Epithelial cell of proximal tubule (primary cell): ENCODE measurements around the gene PNMA8A. TPM values are rescaled to one million over a fixed set of nuclear protein-coding genes. Genes with fewer than 3 reads are reported as not detected.

Experiments used
- DNase-seq: peaks from one replicate; pipeline ENCODE4 v3.0.0-alpha.2; 2011; ENCODE audit warnings: low read depth
- H3K4me3 ChIP-seq: 2 replicates; pipeline ENCODE4 v1.5.1; 2011; ENCODE audit warnings: low read depth, mild to moderate bottlenecking, low read length
- total RNA-seq: library from RNA; depleted of rRNA; stranded (reverse); fragments of >200 nt; gene quantifications from 2 replicates; pipeline ENCODE4 v1.2.3, GENCODE V29; 2015
- TF ChIP-seq, protein P1 (sequence below): conservative IDR thresholded peaks from 2 replicates; pipeline ENCODE4 v1.5.1; 2012; ENCODE audit warnings: low read depth, mild to moderate bottlenecking, low read length

Gene PNMA8A
- total RNA-seq, 1 donor from 2014 or later: 4.3 TPM

DNA sequence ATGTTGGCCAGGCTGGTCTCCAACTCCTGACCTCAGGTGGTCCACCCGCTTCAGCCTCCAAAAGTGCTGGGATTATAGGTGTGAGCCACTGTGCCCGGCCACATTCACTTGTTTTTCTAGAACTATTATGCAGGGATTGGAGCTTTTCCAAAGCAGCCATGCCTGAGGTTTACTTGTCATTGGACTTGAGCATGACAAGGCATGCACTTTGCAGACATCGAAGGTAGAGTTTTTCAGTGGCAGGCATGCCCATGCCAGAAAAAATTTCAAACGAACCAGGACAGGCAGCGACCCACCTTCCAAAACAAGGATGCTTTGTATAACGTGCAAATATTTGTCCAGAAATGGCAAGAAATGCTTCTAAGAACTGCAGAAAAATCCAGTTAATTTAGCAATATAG lies 17.7 kb downstream of the PNMA8A start:
- no peak for DNase-seq
- no peak overlapping the region for H3K4me3 ChIP-seq
- TF ChIP-seq, protein P1, sequence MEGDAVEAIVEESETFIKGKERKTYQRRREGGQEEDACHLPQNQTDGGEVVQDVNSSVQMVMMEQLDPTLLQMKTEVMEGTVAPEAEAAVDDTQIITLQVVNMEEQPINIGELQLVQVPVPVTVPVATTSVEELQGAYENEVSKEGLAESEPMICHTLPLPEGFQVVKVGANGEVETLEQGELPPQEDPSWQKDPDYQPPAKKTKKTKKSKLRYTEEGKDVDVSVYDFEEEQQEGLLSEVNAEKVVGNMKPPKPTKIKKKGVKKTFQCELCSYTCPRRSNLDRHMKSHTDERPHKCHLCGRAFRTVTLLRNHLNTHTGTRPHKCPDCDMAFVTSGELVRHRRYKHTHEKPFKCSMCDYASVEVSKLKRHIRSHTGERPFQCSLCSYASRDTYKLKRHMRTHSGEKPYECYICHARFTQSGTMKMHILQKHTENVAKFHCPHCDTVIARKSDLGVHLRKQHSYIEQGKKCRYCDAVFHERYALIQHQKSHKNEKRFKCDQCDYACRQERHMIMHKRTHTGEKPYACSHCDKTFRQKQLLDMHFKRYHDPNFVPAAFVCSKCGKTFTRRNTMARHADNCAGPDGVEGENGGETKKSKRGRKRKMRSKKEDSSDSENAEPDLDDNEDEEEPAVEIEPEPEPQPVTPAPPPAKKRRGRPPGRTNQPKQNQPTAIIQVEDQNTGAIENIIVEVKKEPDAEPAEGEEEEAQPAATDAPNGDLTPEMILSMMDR: no peak

DNA sequence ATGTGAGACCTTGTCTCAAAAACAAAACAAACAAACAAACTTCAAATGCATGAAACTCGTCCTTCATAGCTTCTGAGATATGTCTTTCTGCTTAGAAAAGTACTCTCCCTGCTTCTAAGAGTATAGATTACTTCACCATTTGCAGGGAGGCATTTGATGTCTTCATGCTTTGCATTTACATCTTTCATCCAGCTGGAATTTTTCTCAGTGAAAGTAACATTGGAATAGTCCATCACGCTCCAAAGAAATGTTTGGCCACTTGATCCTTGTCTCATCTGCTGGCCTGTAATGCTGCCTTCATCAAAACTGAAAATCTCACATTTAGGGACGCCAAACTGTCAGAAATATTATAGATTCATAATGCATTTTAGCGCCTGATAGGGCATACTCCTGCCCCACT lies 19.2 kb downstream of the PNMA8A start:
- DNase-seq: no peak
- no peak overlapping the region for H3K4me3 ChIP-seq
- TF ChIP-seq, protein P1: no peak

DNA sequence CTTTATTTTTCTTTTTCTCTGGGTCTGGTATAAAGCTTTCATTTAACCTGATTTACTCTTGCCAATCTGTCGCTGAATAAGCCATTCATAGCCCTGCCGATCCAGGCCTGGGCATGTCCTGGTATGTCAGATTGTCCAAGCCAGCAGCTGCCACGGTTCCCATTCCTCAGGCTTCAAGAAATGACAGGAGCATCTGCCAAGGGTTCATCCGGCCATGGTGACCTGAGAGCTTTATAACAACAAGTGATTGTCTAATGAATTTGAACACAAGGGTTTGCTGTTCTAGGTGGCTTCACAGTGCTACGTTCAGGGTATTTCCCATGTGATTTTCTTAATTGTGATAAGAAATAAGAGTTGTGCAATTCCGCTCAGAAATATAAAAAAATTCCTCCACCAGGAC lies 20.0 kb downstream of the PNMA8A start:
- no peak overlapping the region for H3K4me3 ChIP-seq
- DNase-seq: no peak
- TF ChIP-seq, protein P1: no peak

DNA sequence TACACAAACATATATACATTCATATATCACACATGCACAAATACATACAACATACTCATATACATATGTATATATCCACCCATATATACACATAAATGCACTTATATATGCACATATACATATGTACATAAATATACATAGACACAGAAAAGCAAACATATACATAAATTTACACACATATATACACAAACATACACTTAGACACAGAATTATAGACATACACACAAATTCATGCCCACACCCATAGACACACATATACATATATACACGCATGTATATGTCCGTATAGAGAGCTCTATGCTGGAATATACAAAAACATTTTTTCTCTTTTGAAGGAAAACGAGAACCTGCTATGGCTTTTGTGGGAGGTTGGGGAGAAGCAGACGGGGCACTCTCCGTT lies 20.6 kb downstream of the PNMA8A start:
- TF ChIP-seq, protein P1: no peak
- no peak for DNase-seq
- no peak overlapping the region for H3K4me3 ChIP-seq

DNA sequence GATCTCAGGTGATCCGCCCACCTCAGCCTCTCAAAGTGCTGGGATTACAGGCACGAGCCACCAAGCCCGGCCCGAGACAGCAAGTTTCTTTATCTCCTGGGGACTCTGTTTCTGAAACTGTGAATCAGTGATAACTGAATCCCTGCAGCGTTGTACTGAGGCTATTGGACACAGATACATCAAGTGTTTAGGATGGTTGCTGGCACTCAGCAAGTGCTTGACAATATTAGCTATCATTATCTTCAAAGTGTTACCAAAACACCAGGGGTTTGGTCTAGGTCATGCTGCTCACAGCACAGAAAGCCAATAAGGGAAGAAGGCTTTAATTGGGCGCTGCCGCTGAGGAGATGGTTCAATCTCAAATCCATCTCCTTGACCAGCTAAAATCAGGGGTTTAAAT lies 22.1 kb downstream of the PNMA8A start:
- DNase-seq: no peak
- TF ChIP-seq, protein P1: no peak
- no peak overlapping the region for H3K4me3 ChIP-seq

DNA sequence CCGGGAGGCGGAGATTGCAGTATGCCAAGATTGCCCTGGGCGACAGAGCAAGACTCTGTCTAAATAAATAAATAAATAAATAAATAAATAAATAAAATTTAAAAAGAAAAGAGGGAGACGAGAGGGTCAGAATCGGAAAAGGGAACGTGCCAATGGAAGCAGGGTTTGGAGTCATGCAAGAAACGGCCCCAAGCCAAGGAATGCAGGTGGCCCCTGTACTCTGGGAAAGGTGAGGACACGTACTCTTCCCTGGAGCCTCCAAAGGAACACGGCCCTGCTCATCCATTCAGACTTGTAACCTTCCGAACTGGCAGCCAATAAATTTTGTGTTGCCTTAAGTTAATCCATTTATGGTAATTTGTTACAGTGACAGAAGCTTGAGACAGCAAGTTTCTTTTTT lies 22.8 kb downstream of the PNMA8A start:
- TF ChIP-seq, protein P1: no peak
- DNase-seq: no peak
- H3K4me3 ChIP-seq: no peak overlapping the region

DNA sequence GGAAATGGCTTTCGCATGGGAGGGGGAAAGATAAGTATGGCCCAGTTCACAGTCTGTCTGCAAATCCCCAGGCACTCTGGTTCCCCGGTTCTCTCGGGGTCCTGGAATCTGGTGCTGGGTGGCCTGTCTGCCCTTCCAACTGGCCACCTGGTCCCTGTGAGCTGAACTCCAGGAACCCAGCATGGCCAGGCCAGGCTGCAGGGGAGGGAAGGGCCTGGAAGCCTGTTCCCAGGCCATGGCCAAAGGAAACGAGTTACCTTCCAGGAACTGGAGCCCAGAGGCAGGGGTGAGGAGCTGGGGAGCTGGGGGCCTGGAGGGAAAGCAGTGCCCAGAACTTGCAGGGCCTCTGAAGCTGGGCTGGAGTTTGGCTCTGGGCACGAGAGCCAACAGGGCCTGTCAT lies 23.5 kb downstream of the PNMA8A start:
- H3K4me3 ChIP-seq: no peak overlapping the region
- no peak for DNase-seq
- TF ChIP-seq, protein P1: no peak
